Spinal cord (tissue), 10 donors: ENCODE measurements around the gene HNRNPF. TPM values are rescaled to one million over a fixed set of nuclear protein-coding genes. Genes with fewer than 3 reads are reported as not detected.

Experiments
- DNase-seq, 6 donors: peaks; one replicate each; pipeline versions ENCODE4 v3.0.0 to v3.0.0-alpha.2; 2013 to 2015; ENCODE audit warnings: low spot score in 6 of 6, low read depth in 4 of 6
- H3K27ac ChIP-seq: one replicate; pipeline ENCODE4 v1.5.1; 2013; ENCODE audit warnings: low read depth, low read length, control low read depth
- H3K27me3 ChIP-seq: one replicate; pipeline ENCODE4 v1.6.1; 2013; ENCODE audit warnings: low read length; ENCODE audit not compliant: control insufficient read depth, insufficient read depth
- H3K36me3 ChIP-seq: one replicate; pipeline ENCODE4 v1.6.1; 2013; ENCODE audit warnings: low read length; ENCODE audit not compliant: control insufficient read depth, insufficient read depth
- H3K4me1 ChIP-seq: one replicate; pipeline ENCODE4 v1.6.1; 2013; ENCODE audit warnings: low read length; ENCODE audit not compliant: control insufficient read depth, insufficient read depth
- H3K4me3 ChIP-seq: one replicate; pipeline ENCODE4 v1.5.1; 2013; ENCODE audit warnings: low read depth, low read length, control low read depth
- H3K9me3 ChIP-seq: one replicate; pipeline ENCODE4 v1.6.1; 2013; ENCODE audit warnings: low read length; ENCODE audit not compliant: control insufficient read depth, insufficient read depth
- WGBS: methylation state at CpG from one replicate; pipeline ENCODE4 v1.1.5; 2013; ENCODE audit warnings: missing lambda C conversion rate; ENCODE audit not compliant: insufficient coverage; 5-methylcytosine and 5-hydroxymethylcytosine counted together
- polyA plus RNA-seq, 2 donors: library from polyadenylated mRNA; unstranded; fragments of 120-200 nt; gene quantifications; one replicate each; pipeline ENCODE4 v1.2.1, GENCODE V29; 2013; ENCODE audit not compliant: insufficient read length in 2 of 2
- total RNA-seq, 2 donors: library from RNA; depleted of rRNA in 1 of 2; stranded (reverse); fragments of 120-200 nt in 1 of 2; fragments of >200 nt in 1 of 2; gene quantifications; one replicate each; pipeline versions ENCODE4 v1.2.3 to v1.2.4, GENCODE V29; 2013 to 2014
- donor health status: healthy.

HNRNPF gene
- total and polyA plus RNA-seq, 4 donors: 83.9 to 149 (median 123) TPM

- H3K9me3 ChIP-seq: no peaks in the 10 kb centered on the region
- no peaks in the 10 kb centered on the region for H3K27me3 ChIP-seq
- no peak overlapping the region for H3K27ac ChIP-seq
- 82% methylated on average over 5 of the region's 10 CpGs for WGBS
- H3K4me3 ChIP-seq: no peak overlapping the region
- H3K36me3 ChIP-seq: peaks cover 27% of the 10 kb centered on the region
- H3K4me1 ChIP-seq: no peaks in the 10 kb centered on the region
- DNase-seq: no peak
These were observed 24.4 kb downstream of the HNRNPF start for GRCh38 chr10:43384252-43385221.

GRCh38 chr10:43383204-43383971 lies 25.6 kb downstream of the HNRNPF start:
- no peaks in the 10 kb centered on the region for H3K9me3 ChIP-seq
- no peak overlapping the region for H3K4me3 ChIP-seq
- no peak for DNase-seq
- no peaks in the 10 kb centered on the region for H3K27me3 ChIP-seq
- no peak overlapping the region for H3K27ac ChIP-seq
- 75% methylated on average over 8 of the region's 14 CpGs for WGBS
- H3K4me1 ChIP-seq: no peaks in the 10 kb centered on the region
- H3K36me3 ChIP-seq: peaks cover 22% of the 10 kb centered on the region

GRCh38 chr10:43380610-43381222 lies 28.3 kb downstream of the HNRNPF start:
- Histone ChIP-seq H3K4me1 (no peaks in the 10 kb centered on the region), H3K36me3 (peaks cover 8% of the 10 kb centered on the region), H3K27me3 (no peaks in the 10 kb centered on the region), H3K27ac (no peak overlapping the region), H3K4me3 (no peak overlapping the region), H3K9me3 (no peaks in the 10 kb centered on the region)
- 85% methylated on average over 4 of the region's 5 CpGs for WGBS
- no peak for DNase-seq

GRCh38 chr10:43377424-43377883 lies 31.5 kb downstream of the HNRNPF start:
- Histone ChIP-seq H3K4me3 (no peak overlapping the region), H3K4me1 (peaks cover 8% of the 10 kb centered on the region), H3K9me3 (no peaks in the 10 kb centered on the region), H3K27me3 (no peaks in the 10 kb centered on the region), H3K36me3 (no peaks in the 10 kb centered on the region), H3K27ac (no peak overlapping the region)
- no peak for DNase-seq
- WGBS: 72% methylated on average over 13 of the region's 13 CpGs

GRCh38 chr10:43376828-43377423 lies 32.1 kb downstream of the HNRNPF start:
- 81% methylated on average over 2 of the region's 2 CpGs for WGBS
- Histone ChIP-seq H3K4me3 (no peak overlapping the region), H3K9me3 (no peaks in the 10 kb centered on the region), H3K27ac (no peak overlapping the region), H3K36me3 (no peaks in the 10 kb centered on the region), H3K4me1 (peaks cover 8% of the 10 kb centered on the region), H3K27me3 (no peaks in the 10 kb centered on the region)
- DNase-seq: no peak

- H3K4me3 ChIP-seq: no peak overlapping the region
- 80% methylated on average over 3 of the region's 9 CpGs for WGBS
- DNase-seq: no peak
- H3K27ac ChIP-seq: no peak overlapping the region
- H3K27me3 ChIP-seq: no peaks in the 10 kb centered on the region
- H3K4me1 ChIP-seq: peaks cover 8% of the 10 kb centered on the region
- H3K36me3 ChIP-seq: no peaks in the 10 kb centered on the region
- H3K9me3 ChIP-seq: no peaks in the 10 kb centered on the region
These were observed 32.8 kb downstream of the HNRNPF start for GRCh38 chr10:43376046-43376635.

- H3K4me3 ChIP-seq: no peak overlapping the region
- no peak for DNase-seq
- no peaks in the 10 kb centered on the region for H3K27me3 ChIP-seq
- no peaks in the 10 kb centered on the region for H3K9me3 ChIP-seq
- no peaks in the 10 kb centered on the region for H3K36me3 ChIP-seq
- H3K4me1 ChIP-seq: peaks cover 8% of the 10 kb centered on the region
- H3K27ac ChIP-seq: no peak overlapping the region
- WGBS: 69% methylated on average over 10 of the region's 12 CpGs
These were observed 33.5 kb downstream of the HNRNPF start for GRCh38 chr10:43375401-43376020.

- Histone ChIP-seq H3K9me3 (no peaks in the 10 kb centered on the region), H3K27me3 (no peaks in the 10 kb centered on the region), H3K36me3 (no peaks in the 10 kb centered on the region), H3K4me1 (peaks cover 8% of the 10 kb centered on the region), H3K27ac (no peak overlapping the region), H3K4me3 (no peak overlapping the region)
- DNase-seq: no peak
- WGBS: 71% methylated on average over 2 of the region's 3 CpGs
These were observed 34.8 kb downstream of the HNRNPF start for GRCh38 chr10:43374194-43374593.
